Hepatocyte (in vitro differentiated cells): Measurements from ENCODE around the gene TRIOBP.

Experiments used
- CTCF ChIP-seq: fragments of 200-600 bp; sonication (generic); IDR thresholded peaks from 2 replicates; pipeline ENCODE4 v1.5.1; 2016; ENCODE audit warnings: antibody characterized with exemption, mild to moderate bottlenecking; ENCODE audit not compliant: poor library complexity
- EZH2 ChIP-seq: fragments of 200-600 bp; sonication (generic); IDR thresholded peaks from 2 replicates; pipeline ENCODE4 v1.6.1; 2016; ENCODE audit warnings: antibody characterized with exemption, mild to moderate bottlenecking, borderline replicate concordance
- EZH2phosphoT487 ChIP-seq: fragments of 200-600 bp; sonication (generic); IDR thresholded peaks from one replicate; pipeline ENCODE4 v1.6.1; 2018; ENCODE audit warnings: antibody characterized with exemption, mild to moderate bottlenecking, low read depth, moderate library complexity; ENCODE audit not compliant: unreplicated experiment, severe bottlenecking

GRCh38 chr22:37777122-37777687, 80.4 kb downstream of the TRIOBP start:
- TF ChIP-seq CTCF (no peak), EZH2 (no peak), EZH2phosphoT487 (no peak)
